ENCODE measurements around the gene RHOA. TPM values are rescaled to one million over a fixed set of nuclear protein-coding genes. Genes with fewer than 3 reads are reported as not detected.

RHOA gene
- total and polyA plus RNA-seq, 2 of the 8 experiments (the other 6 are each of a cell fraction or from before 2014, with no cell fraction given) = 176 to 397 TPM

GRCh38 chr3:49324768-49325167 is 87.0 kb downstream of the RHOA start (continued):
- TF ChIP-seq GABPA (IDR thresholded peaks at IDR 0.05; ENCODE audit: borderline replicate concordance, insufficient read depth, low read length) (no peak), TAF7 (optimal IDR thresholded peaks at IDR 0.05; ENCODE audit: borderline replicate concordance, low read depth, low read length) (no peak), RAD21 (IDR thresholded peaks at IDR 0.05 in 1 of 2, conservative IDR thresholded peaks at IDR 0.05 in 1 of 2; ENCODE audit: low read depth in 2 of 2, low read length in 2 of 2) (no peak)
- TF ChIP-seq, protein P1, sequence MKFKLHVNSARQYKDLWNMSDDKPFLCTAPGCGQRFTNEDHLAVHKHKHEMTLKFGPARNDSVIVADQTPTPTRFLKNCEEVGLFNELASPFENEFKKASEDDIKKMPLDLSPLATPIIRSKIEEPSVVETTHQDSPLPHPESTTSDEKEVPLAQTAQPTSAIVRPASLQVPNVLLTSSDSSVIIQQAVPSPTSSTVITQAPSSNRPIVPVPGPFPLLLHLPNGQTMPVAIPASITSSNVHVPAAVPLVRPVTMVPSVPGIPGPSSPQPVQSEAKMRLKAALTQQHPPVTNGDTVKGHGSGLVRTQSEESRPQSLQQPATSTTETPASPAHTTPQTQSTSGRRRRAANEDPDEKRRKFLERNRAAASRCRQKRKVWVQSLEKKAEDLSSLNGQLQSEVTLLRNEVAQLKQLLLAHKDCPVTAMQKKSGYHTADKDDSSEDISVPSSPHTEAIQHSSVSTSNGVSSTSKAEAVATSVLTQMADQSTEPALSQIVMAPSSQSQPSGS (IDR thresholded peaks at IDR 0.05; ENCODE audit: low read length) = no peak
- TF ChIP-seq, protein P2, sequence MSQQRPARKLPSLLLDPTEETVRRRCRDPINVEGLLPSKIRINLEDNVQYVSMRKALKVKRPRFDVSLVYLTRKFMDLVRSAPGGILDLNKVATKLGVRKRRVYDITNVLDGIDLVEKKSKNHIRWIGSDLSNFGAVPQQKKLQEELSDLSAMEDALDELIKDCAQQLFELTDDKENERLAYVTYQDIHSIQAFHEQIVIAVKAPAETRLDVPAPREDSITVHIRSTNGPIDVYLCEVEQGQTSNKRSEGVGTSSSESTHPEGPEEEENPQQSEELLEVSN (IDR thresholded peaks at IDR 0.05) = no peak
